NB4 (cell line): Measurements from ENCODE around the gene SLC7A4.

Source experiments
- TF ChIP-seq, protein P1 (sequence below): IDR thresholded peaks from one replicate; pipeline ENCODE4 v1.5.1; 2012; ENCODE audit warnings: low read depth, low read length
- TF ChIP-seq, protein P2 (sequence below): IDR thresholded peaks from 2 replicates; pipeline ENCODE4 v1.6.1; 2011; ENCODE audit warnings: low read depth, low read length

DNA sequence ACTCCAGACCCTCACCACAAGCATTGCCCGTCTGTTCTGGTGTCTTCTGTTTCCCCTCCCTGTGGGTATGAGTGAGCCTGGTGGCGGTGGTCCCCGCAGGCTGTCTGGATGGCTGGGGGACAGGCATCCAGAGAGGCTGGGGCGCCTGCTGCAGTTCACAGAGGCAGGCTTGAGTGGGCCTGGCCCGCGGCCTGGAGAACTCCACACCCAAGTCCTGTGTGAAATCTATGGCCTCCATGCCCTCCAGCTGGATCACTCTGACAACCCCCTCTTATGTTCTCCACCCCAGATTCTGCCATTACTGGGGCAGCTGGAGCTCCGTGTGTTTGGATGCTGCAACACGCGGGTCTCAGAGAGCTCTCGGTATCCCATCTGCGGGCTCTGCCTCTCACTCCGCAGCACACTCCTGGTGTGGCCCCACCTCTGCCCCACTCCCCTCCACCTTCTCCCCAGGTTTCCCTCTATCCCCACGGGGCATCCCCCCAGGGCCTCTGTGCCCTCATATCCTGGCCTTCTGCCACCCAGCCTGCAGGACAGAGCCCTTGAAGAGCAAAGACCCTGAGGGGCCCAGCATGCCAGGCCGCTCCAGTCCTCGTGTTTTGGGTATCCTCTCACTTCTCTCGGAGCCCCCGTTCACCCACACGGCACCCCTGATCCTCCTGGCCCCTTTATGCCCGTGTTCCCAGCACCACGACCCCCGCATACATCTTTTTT is 44.7 kb upstream of the SLC7A4 start:
- TF ChIP-seq, protein P1, sequence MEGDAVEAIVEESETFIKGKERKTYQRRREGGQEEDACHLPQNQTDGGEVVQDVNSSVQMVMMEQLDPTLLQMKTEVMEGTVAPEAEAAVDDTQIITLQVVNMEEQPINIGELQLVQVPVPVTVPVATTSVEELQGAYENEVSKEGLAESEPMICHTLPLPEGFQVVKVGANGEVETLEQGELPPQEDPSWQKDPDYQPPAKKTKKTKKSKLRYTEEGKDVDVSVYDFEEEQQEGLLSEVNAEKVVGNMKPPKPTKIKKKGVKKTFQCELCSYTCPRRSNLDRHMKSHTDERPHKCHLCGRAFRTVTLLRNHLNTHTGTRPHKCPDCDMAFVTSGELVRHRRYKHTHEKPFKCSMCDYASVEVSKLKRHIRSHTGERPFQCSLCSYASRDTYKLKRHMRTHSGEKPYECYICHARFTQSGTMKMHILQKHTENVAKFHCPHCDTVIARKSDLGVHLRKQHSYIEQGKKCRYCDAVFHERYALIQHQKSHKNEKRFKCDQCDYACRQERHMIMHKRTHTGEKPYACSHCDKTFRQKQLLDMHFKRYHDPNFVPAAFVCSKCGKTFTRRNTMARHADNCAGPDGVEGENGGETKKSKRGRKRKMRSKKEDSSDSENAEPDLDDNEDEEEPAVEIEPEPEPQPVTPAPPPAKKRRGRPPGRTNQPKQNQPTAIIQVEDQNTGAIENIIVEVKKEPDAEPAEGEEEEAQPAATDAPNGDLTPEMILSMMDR = no peak
- TF ChIP-seq, protein P2, sequence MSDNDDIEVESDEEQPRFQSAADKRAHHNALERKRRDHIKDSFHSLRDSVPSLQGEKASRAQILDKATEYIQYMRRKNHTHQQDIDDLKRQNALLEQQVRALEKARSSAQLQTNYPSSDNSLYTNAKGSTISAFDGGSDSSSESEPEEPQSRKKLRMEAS = no peak
